Vagina (tissue), 2 donors: ENCODE measurements around the gene BEX5.
"Not testable (repeated sequence)": the region's sequence is repeated elsewhere in the genome, so short reads cannot be mapped to it uniquely, and the experiment has no call there.

ENCODE experiments used
- CTCF ChIP-seq, 3 experiments: fragments of 450-650 bp in 2 of 3; fragments of 200-600 bp in 1 of 3; sonication (generic) in 1 of 3; IDR thresholded peaks; one replicate each; pipeline ENCODE4 v1.5.1; 2017 to 2019; ENCODE audit warnings: antibody characterized with exemption in 3 of 3, mild to moderate bottlenecking in 2 of 3, moderate library complexity in 2 of 3
- POLR2AphosphoS5 ChIP-seq, 2 donors: sonication (generic); formaldehyde crosslinking; IDR thresholded peaks; one replicate each; pipeline ENCODE4 v1.9.0; 2017; ENCODE audit warnings: antibody characterized with exemption in 2 of 2, mild to moderate bottlenecking in 2 of 2, low read depth in 1 of 2; ENCODE audit not compliant: insufficient read depth in 1 of 2

- not testable (repeated sequence) for TF ChIP-seq CTCF (IDR thresholded peaks at IDR 0.05); POLR2AphosphoS5 (IDR thresholded peaks at IDR 0.05; ENCODE audit: insufficient read depth in 1 of 2, low read depth in 1 of 2)
Measured at GRCh38 chrX:102126080-102126818, 29.5 kb downstream of the BEX5 start.
